GM19455 (cell line): ENCODE results near the gene RPL28.
"Not testable (repeated sequence)": the region's sequence is repeated elsewhere in the genome, so short reads cannot be mapped to it uniquely, and the experiment has no call there.

Experiments
- ATAC-seq: cut with Tn5 transposase; IDR thresholded peaks from one replicate; pipeline ENCODE4 v1.9.1; 2021; ENCODE audit not compliant: unreplicated experiment

The RPL28 gene

GRCh38 chr19:55446060-55446459 is 60.3 kb downstream of the RPL28 start:
- ATAC-seq, result no peak

- no peak for ATAC-seq
These were observed 61.9 kb downstream of the RPL28 start for GRCh38 chr19:55447421-55448174.

GRCh38 chr19:55448175-55448490 is 62.4 kb downstream of the RPL28 start:
- ATAC-seq, result not testable (repeated sequence)

- ATAC-seq, result no peak
These were observed 63.7 kb downstream of the RPL28 start for GRCh38 chr19:55449469-55449868.

- ATAC-seq, result no peak
These were observed 65.6 kb downstream of the RPL28 start for GRCh38 chr19:55451163-55451964.

- no peak for ATAC-seq
These were observed 66.4 kb downstream of the RPL28 start for GRCh38 chr19:55451965-55452748.
